ENCODE results near the gene HEPHL1.

Gene HEPHL1

GRCh38 chr11:94059065-94059464, 37.9 kb downstream of the HEPHL1 start:
- peaks cover 21% of the 10 kb centered on the region; the same call in 1 of the 2 replicates for H3K27me3 ChIP-seq (ENCODE audit: low read depth, low read length)
- no peak overlapping the region for H3K4me3 ChIP-seq (ENCODE audit: low read length)
- no peaks in the 10 kb centered on the region for H4K20me1 ChIP-seq (ENCODE audit: insufficient read depth, low read length)
- no peaks in the 10 kb centered on the region for H3K4me1 ChIP-seq (ENCODE audit: low read length)
- no peak overlapping the region for H3K9ac ChIP-seq (ENCODE audit: low read length)
- no peaks in the 10 kb centered on the region for H3K9me3 ChIP-seq (ENCODE audit: insufficient read depth, low read length)
- no peaks in the 10 kb centered on the region for H3K36me3 ChIP-seq (replicated peaks; ENCODE audit: low read depth, low read length)
- H3K27ac ChIP-seq (ENCODE audit: low read length): no peak overlapping the region
- no peak for TF ChIP-seq EZH2phosphoT487 (IDR thresholded peaks at IDR 0.05; ENCODE audit: low read depth)
- TF ChIP-seq, protein P1, sequence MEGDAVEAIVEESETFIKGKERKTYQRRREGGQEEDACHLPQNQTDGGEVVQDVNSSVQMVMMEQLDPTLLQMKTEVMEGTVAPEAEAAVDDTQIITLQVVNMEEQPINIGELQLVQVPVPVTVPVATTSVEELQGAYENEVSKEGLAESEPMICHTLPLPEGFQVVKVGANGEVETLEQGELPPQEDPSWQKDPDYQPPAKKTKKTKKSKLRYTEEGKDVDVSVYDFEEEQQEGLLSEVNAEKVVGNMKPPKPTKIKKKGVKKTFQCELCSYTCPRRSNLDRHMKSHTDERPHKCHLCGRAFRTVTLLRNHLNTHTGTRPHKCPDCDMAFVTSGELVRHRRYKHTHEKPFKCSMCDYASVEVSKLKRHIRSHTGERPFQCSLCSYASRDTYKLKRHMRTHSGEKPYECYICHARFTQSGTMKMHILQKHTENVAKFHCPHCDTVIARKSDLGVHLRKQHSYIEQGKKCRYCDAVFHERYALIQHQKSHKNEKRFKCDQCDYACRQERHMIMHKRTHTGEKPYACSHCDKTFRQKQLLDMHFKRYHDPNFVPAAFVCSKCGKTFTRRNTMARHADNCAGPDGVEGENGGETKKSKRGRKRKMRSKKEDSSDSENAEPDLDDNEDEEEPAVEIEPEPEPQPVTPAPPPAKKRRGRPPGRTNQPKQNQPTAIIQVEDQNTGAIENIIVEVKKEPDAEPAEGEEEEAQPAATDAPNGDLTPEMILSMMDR (IDR thresholded peaks at IDR 0.05; ENCODE audit: low read depth, low read length): no peak
- H2AFZ ChIP-seq (ENCODE audit: low read depth, low read length): no peak overlapping the region
- H3K4me2 ChIP-seq (ENCODE audit: low read length): no peak overlapping the region
- no peaks in the 10 kb centered on the region for H3K79me2 ChIP-seq (ENCODE audit: low read length)

DNA sequence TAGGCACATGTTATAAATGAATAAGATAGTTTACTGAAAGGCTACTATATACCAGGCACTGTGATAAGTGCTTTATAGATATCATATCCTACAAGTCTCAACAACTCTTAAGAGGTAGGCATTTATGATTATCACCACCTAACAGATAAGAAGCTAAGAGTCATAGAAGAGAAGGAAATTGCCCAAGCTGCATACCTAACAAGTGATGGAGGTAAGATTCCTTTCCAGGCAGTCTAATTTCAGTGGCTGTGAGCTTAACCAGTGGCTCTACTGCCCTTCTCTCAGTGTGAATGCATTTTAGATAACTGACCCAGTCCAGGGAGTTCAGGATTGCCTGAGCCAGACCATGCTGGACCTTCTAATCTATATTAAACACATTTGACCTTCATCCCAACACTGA, 39.2 kb downstream of the HEPHL1 start:
- H3K4me2 ChIP-seq (ENCODE audit: low read length): no peak overlapping the region
- H3K79me2 ChIP-seq (ENCODE audit: low read length): no peaks in the 10 kb centered on the region
- no peak overlapping the region for H3K9ac ChIP-seq (ENCODE audit: low read length)
- H2AFZ ChIP-seq (ENCODE audit: low read depth, low read length): no peak overlapping the region
- no peak overlapping the region for H3K4me3 ChIP-seq (ENCODE audit: low read length)
- peaks cover 27% of the 10 kb centered on the region; the same call in 1 of the 2 replicates for H3K27me3 ChIP-seq (ENCODE audit: low read depth, low read length)
- TF ChIP-seq EZH2phosphoT487 (IDR thresholded peaks at IDR 0.05; ENCODE audit: low read depth): no peak
- TF ChIP-seq, protein P1 (IDR thresholded peaks at IDR 0.05; ENCODE audit: low read depth, low read length): no peak
- no peaks in the 10 kb centered on the region for H3K4me1 ChIP-seq (ENCODE audit: low read length)
- no peaks in the 10 kb centered on the region for H3K9me3 ChIP-seq (ENCODE audit: insufficient read depth, low read length)
- no peak overlapping the region for H3K27ac ChIP-seq (ENCODE audit: low read length)
- H3K36me3 ChIP-seq (replicated peaks; ENCODE audit: low read depth, low read length): no peaks in the 10 kb centered on the region
- no peaks in the 10 kb centered on the region for H4K20me1 ChIP-seq (ENCODE audit: insufficient read depth, low read length)

DNA sequence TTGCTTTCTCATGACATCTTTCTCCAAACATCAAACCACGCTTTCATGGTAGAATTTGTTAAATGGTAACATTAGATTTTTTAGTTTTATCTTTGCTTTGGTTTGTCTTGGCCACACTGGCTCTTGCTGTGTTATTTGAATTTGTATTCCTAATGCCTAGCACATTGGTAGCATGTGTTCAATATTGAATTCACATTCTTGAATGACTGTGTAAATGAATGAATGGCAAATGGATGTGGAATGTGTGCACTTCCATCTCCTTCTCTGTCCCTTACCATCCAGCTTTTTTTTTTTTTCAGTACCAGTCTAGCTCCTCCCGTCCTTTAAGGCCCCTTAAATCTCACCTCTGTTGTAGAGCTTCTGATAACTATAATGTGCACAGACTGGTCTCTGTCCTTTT, 41.2 kb downstream of the HEPHL1 start:
- Histone ChIP-seq H3K27ac (ENCODE audit: low read length) (no peak overlapping the region), H3K4me2 (ENCODE audit: low read length) (no peak overlapping the region), H3K36me3 (replicated peaks; ENCODE audit: low read depth, low read length) (no peaks in the 10 kb centered on the region), H3K27me3 (ENCODE audit: low read depth, low read length) (peaks cover 28% of the 10 kb centered on the region; the same call in 1 of the 2 replicates), H4K20me1 (ENCODE audit: insufficient read depth, low read length) (no peaks in the 10 kb centered on the region), H3K9ac (ENCODE audit: low read length) (no peak overlapping the region), H3K4me1 (ENCODE audit: low read length) (no peaks in the 10 kb centered on the region), H3K79me2 (ENCODE audit: low read length) (no peaks in the 10 kb centered on the region), H3K9me3 (ENCODE audit: insufficient read depth, low read length) (no peaks in the 10 kb centered on the region), H2AFZ (ENCODE audit: low read depth, low read length) (no peak overlapping the region), H3K4me3 (ENCODE audit: low read length) (no peak overlapping the region)
- TF ChIP-seq EZH2phosphoT487 (IDR thresholded peaks at IDR 0.05; ENCODE audit: low read depth): no peak
- TF ChIP-seq, protein P1 (IDR thresholded peaks at IDR 0.05; ENCODE audit: low read depth, low read length): no peak

- Histone ChIP-seq H3K27me3 (ENCODE audit: low read depth, low read length) (peaks cover 30% of the 10 kb centered on the region; the same call in 1 of the 2 replicates), H2AFZ (ENCODE audit: low read depth, low read length) (no peak overlapping the region), H3K27ac (ENCODE audit: low read length) (no peak overlapping the region), H3K36me3 (replicated peaks; ENCODE audit: low read depth, low read length) (no peaks in the 10 kb centered on the region), H3K4me3 (ENCODE audit: low read length) (no peak overlapping the region), H4K20me1 (ENCODE audit: insufficient read depth, low read length) (no peaks in the 10 kb centered on the region), H3K4me1 (ENCODE audit: low read length) (no peaks in the 10 kb centered on the region), H3K9ac (ENCODE audit: low read length) (no peak overlapping the region), H3K79me2 (ENCODE audit: low read length) (no peaks in the 10 kb centered on the region), H3K9me3 (ENCODE audit: insufficient read depth, low read length) (no peaks in the 10 kb centered on the region), H3K4me2 (ENCODE audit: low read length) (no peak overlapping the region)
- TF ChIP-seq, protein P1 (IDR thresholded peaks at IDR 0.05; ENCODE audit: low read depth, low read length): no peak
- no peak for TF ChIP-seq EZH2phosphoT487 (IDR thresholded peaks at IDR 0.05; ENCODE audit: low read depth)
These were observed 45.8 kb downstream of the HEPHL1 start for GRCh38 chr11:94066901-94067429.
